ENCODE results near the gene CASTOR1. TPM values are rescaled to one million over a fixed set of nuclear protein-coding genes. Genes with fewer than 3 reads are reported as not detected.

CASTOR1 gene
- total RNA-seq, 4 donors from 2014 or later = 7.1 to 47.9 (median 21.0) TPM

GRCh38 chr22:30270832-30271231 is 18.5 kb downstream of the CASTOR1 start:
- ATAC-seq (ENCODE audit: low FRiP score) = peak; percentile 22
- TF ChIP-seq, protein P1, sequence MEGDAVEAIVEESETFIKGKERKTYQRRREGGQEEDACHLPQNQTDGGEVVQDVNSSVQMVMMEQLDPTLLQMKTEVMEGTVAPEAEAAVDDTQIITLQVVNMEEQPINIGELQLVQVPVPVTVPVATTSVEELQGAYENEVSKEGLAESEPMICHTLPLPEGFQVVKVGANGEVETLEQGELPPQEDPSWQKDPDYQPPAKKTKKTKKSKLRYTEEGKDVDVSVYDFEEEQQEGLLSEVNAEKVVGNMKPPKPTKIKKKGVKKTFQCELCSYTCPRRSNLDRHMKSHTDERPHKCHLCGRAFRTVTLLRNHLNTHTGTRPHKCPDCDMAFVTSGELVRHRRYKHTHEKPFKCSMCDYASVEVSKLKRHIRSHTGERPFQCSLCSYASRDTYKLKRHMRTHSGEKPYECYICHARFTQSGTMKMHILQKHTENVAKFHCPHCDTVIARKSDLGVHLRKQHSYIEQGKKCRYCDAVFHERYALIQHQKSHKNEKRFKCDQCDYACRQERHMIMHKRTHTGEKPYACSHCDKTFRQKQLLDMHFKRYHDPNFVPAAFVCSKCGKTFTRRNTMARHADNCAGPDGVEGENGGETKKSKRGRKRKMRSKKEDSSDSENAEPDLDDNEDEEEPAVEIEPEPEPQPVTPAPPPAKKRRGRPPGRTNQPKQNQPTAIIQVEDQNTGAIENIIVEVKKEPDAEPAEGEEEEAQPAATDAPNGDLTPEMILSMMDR (IDR thresholded peaks at IDR 0.05) = no peak
- no peak for DNase-seq (ENCODE audit: low spot score)

DNA sequence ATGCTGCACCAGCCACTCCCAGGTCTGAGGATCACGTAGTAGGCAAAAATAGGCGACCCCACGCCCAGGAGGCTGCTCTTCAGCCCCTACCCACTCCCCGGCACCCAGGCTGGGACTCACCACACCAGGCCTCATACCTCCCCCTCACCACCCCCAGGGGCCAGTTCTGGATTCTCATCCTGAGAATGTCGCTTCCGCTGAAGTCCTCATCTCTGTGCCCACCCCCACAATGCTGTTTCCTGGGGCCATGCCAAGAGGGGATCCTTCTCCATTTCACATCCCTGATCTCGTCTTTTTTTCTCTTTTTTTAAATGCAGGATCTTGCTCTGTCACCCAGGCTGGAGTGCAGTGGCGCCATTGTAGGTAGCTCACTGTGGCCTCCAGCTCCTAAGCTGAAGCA is 21.0 kb downstream of the CASTOR1 start:
- no peak for ATAC-seq (ENCODE audit: low FRiP score)
- no peak for DNase-seq (ENCODE audit: low spot score)
- TF ChIP-seq, protein P1 (IDR thresholded peaks at IDR 0.05) = no peak

GRCh38 chr22:30267382-30268302 is 21.7 kb downstream of the CASTOR1 start:
- ATAC-seq (ENCODE audit: low FRiP score) (no peak), DNase-seq (ENCODE audit: low spot score) (no peak)
- TF ChIP-seq, protein P1 (IDR thresholded peaks at IDR 0.05) = no peak

- DNase-seq (ENCODE audit: low spot score) = no peak
- TF ChIP-seq, protein P1 (IDR thresholded peaks at IDR 0.05) = no peak
Observed at GRCh38 chr22:30266445-30267381, 22.6 kb downstream of the CASTOR1 start, which contains the start of gene OSM. TSS of gene OSM (minus strand) at chr22:30266851. CDS start at chr22:30266799, 52 bp downstream.

DNA sequence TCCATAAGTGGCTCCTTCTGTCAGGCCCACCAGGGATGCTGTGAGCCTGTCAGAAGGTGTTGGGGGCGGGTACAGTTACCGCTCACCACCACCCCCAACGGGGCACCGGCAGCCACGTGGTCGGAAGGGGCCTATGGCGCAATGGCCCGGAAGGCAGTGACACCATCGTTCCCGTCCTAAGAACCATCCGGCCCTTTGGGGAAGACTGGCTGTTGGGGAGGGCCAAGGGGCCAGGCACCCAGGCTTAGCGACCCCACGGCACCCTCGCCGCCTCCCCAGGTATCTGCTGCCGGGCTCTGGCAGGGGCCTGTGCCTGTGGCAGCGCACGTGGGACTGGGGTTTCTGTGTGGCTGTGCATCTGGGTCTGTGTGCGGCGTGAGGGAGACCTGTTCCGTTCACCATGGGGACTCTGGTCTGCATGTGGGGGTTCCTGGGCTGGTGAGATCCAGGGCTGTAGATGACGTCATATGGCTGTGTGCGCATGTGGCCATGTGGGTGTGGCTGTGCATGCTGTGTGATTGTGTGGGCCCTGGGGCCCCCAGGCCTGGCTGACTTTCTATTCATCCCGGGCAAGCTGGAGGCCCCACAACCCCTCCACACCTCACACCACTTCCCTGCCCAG is 23.4 kb downstream of the CASTOR1 start:
- TF ChIP-seq, protein P1 (IDR thresholded peaks at IDR 0.05) = no peak
- no peak for DNase-seq (ENCODE audit: low spot score)
- ATAC-seq (ENCODE audit: low FRiP score) = no peak

More at GRCh38 chr22:30266445-30267381, 22.6 kb downstream of the CASTOR1 start, which contains the start of gene OSM:
- ATAC-seq (ENCODE audit: low FRiP score) = no peak

GRCh38 chr22:30265131-30265720 is 24.1 kb downstream of the CASTOR1 start:
- DNase-seq (ENCODE audit: low spot score) = no peak
- TF ChIP-seq, protein P1 (IDR thresholded peaks at IDR 0.05) = no peak

More at GRCh38 chr22:30265131-30265720, 24.1 kb downstream of the CASTOR1 start:
- ATAC-seq (ENCODE audit: low FRiP score) = no peak
